ENCODE data around the gene CFAP46.
"Not testable (repeated sequence)": the region's sequence is repeated elsewhere in the genome, so short reads cannot be mapped to it uniquely, and the experiment has no call there.

The CFAP46 gene

DNA sequence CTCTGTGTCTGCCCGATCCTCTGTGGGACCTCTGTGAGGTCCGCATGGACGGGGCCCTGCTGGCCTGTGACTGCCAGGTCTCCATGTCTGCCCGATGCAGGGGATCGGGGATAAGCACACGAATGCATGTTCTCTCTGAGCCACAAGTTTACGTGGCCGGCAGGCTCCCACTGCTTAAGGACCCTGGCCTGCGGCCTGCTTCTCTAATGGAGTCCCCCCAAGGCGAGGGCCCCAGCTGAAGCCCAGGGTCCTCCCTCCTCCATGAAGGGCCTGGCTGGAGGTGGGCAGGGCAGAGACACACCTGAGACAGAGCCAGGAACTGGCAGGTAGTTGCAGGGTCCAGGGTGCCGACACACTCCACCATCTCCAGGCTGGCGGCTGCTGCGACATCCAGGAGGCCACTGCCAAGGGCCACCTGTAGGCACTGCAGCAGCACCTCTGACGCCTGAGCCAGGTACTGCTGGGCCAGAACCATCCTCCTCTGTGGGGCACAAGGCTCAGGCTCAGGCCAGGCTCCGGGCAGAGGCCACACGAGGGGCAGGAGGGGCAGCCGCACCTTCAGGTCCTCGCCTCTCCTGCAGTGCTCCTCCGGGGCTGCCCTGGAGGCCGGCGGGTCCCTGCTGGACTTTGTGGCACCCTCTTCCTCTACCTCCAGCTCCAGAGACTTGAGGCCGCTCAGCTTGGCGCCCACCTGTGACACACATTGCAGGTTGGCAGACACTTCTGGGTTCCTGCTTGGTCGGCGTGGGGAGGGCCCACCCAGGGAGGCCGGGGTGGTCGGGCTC is 95.5 kb downstream of the CFAP46 start:
- no peak overlapping the region for H3K4me3 ChIP-seq (ENCODE audit: low read depth, low read length)

DNA sequence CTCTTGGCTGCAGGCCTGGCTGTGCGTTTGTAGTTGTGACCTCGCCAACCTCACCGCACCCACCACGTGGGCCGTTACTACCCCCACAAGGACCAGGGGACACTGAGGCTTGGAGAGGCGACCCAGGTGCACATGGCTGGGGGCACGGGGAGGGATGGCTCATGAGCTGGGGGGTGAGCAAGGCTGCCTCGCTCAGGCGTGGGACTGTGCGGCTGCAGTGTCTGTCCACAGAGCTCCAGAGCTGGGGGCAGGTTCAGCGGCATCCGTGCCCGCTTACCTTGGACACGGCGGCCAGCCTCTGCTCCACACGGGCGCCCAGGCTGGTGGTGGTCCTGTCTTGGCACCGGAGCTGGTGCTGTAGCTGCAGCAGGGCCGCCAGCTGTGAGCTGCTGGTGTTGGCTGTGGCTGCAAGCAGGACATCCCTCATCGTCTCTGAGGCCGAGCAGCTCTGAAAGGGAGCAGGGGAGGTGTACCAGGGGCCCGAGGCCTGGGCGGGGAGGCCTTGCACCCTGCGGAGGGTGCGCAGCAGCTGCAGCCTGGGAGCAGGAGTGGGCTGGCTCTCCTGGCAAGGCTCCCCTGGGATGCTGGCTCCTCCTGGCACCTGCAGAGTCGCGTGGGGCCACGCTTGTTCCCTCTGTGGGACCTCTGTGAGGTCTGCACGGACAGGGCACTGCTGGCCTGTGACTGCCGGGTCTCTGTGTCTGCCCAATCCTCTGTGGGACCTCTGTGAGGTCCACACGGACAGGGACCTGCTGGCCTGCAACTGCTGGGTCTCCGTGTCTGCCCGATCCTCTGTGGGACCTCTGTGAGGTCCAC is 96.4 kb downstream of the CFAP46 start:
- H3K4me3 ChIP-seq (ENCODE audit: low read depth, low read length), result no peak overlapping the region

GRCh38 chr10:132845041-132845551 is 97.3 kb downstream of the CFAP46 start:
- no peak overlapping the region for H3K4me3 ChIP-seq (ENCODE audit: low read depth, low read length)

DNA sequence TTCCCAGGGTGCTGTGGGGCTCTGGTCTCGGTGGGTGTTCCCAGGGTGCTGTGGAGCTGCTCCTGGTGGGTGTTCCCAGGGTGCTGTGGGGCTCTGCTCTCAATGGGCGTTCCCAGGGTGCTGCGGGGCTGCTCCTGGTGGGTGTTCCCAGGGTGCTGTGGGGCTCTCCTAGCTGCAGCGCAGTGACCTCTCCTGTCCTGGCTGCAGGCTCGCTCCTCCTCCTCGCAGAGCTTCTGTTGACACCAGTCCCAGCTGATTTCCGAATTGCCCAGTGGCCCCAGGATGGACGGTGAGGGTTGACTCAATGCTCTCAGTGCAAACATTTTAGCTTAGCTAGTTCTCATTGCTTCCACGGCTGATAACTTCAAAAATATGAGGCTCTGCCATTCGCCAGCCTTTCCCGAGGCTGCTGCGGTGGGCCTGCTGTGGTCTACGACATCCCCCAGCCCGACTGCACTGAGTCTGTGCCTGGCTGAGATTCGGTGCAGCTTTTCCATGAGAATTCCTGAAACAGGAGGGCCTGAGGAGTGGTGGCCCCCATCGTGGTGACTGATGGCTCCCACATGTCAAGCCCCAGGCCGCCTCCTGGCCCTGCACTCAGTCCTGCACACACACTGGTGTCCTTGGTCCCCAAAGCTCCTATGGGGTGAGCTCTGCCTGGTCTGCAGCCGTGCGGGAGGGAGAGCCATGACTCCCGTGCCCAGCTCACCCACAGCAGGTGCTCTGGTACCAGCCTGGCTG is 98.1 kb downstream of the CFAP46 start:
- H3K4me3 ChIP-seq (ENCODE audit: low read depth, low read length), result no peak overlapping the region

DNA sequence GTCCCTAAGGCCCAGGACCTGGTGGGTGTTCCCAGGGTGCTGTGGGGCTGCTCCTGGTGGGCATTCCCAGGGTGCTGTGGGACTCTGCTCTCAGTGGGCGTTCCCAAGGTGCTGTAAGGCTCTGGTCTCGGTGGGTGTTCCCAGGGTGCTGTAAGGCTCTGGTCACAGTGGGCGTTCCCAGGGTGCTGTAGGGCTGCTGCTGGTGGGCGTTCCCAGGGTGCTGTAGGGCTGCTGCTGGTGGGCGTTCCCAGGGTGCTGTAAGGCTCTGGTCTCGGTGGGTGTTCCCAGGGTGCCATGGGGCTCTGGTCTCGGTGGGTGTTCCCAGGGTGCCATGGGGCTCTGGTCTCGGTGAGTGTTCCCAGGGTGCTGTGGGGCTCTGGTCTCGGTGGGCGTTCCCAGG is 99.1 kb downstream of the CFAP46 start:
- not testable (repeated sequence) for H3K4me3 ChIP-seq (ENCODE audit: low read depth, low read length)

- H3K4me3 ChIP-seq (ENCODE audit: low read depth, low read length), result no peak overlapping the region
These were observed 100.0 kb downstream of the CFAP46 start for GRCh38 chr10:132842397-132842796.

DNA sequence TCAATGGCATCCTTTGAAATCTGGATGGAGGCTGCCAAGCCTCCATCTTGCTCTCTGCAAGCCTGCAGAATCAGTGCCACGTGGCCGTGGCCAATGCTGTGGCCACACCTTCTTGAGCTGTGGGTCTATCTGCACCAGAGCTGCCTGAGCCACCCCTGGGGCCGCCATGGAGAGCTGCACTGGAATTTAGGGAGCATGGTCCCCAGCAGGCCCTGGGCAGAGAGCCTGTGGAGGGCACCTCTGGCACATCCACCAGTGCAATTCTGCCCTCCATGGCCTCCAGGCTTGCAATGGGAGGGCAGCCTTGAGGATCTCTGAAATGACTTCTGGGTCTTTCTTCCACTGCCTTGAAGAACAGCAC is 100.8 kb downstream of the CFAP46 start:
- no peak overlapping the region for H3K4me3 ChIP-seq (ENCODE audit: low read depth, low read length)

DNA sequence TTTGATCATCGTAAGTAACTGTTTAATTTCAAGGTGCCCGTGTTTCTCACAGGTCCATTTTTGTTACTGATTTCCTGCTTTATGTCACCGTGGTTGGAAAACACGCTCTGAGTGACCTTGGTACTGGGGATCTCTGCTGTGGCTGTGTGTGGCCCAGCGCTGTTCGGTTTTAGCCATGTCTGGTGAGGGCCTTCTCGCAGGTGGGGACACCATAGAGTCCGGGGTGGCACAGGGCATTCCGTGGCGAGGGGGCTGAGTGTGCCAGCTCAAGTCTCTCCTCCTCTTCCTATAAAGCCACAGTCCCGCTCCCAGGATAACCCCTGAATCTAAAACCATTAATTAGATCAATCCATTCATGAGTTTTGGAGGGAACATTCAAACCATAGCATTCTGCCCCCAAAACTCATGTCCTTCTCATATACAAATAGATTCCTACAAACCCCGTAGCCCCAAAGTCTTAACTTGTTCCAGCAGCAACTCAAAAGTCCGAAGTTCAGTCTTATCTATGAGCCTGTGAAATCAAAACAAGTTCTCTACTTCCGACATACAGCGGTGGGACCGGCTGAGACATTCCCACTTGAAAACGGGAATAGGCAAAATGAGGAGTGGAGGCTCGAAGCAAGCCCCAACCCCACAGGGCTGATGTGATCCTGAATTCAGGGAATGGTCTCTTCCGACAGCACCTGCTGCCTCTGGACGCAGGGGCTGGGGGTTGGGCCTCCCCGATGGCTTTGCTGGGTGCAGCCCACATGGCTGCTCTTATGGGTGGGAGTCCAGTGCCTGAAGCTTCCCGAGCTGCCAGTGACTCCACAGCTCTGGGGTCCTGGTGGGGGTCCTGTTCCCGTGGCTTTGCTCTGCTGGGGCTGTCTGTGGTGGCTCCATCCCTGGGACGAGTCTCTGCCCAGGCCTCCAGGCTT is 101.4 kb downstream of the CFAP46 start:
- H3K4me3 ChIP-seq (ENCODE audit: low read depth, low read length), result no peak overlapping the region

GRCh38 chr10:132839061-132839460 is 103.3 kb downstream of the CFAP46 start:
- H3K4me3 ChIP-seq (ENCODE audit: low read depth, low read length), result no peak overlapping the region

DNA sequence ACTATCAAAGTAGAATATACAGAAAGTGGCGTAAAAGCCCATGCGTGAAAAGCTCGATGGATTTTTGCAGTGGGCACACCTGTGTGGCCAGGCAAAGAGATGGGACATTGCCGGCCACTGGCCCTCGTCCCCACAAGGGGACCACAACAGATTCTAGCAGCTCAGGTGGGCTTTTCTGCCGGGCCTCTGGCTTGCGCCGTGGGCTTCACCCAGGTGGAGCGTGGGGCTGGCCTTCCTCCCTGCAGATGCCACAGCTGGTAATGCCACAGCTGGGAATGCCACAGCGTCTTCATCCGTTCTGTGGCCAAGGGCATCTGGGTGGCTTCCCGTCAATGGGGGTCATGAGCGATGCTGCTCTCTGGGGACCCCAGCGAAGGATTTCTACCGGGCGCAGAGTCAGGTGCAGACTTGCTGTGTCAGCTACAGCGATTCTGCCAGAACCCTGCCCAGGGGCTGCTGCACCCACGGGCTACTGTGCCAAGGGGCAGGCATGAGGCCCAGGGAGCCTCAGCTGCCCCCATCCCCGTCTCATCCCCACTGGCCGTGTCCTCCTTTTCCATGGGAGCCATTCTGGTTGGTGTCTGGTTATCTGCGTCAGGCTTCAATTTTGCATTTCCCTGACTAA is 103.9 kb downstream of the CFAP46 start:
- no peak overlapping the region for H3K4me3 ChIP-seq (ENCODE audit: low read depth, low read length)

DNA sequence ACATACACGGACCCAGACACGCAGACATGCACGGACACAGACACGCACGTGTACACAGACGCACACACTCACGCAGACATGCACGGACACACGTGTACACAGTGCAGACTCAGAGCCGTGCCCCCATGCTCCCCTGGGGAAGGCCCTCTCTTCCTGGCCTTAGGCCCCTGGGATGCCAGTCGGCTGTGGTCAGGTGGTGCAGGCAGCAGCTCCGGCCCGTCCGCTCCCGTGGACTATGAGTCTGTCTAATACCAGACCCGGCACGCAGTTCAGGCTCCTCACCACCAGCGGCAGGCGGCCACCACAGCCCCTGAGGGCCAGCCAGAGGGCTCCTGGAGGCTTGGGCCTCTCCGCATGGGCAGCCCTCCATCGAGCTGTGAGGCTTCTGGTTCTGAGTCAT is 104.5 kb downstream of the CFAP46 start:
- H3K4me3 ChIP-seq (ENCODE audit: low read depth, low read length), result no peak overlapping the region

DNA sequence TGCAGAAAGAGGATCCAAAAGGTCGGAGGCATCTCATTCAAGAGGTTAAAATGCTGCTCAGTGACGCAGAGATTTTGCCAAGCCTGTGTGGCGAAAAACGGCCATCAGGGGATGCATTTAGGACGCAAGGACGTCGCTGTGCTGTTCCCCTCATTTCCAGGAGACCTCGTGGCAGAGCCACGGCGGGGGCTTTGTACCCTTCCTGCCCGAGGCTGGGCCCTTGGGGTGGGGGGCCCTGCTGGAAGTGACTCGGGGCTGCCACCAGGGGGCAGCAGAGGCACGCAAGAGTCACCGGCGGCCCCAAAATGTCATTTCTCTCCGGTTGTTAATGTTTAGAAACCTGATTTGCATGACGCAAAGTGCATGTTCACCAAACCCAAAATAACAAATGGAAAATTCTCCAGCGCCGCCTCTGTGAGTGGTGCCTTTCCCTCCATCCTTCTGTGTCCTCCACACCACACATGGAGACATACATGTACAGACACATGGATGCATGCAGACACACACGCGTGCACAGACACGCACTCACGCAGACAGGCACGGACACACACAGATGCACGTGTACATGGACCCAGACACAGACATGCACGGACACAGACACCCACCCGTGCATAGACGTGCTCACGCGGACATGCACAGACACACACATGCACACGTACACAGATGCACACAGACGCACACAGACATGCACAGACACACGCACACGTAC is 105.4 kb downstream of the CFAP46 start:
- H3K4me3 ChIP-seq (ENCODE audit: low read depth, low read length), result no peak overlapping the region

GRCh38 chr10:132836248-132836831 is 106.0 kb downstream of the CFAP46 start:
- no peak overlapping the region for H3K4me3 ChIP-seq (ENCODE audit: low read depth, low read length)

- H3K4me3 ChIP-seq (ENCODE audit: low read depth, low read length), result no peak overlapping the region
These were observed 106.5 kb downstream of the CFAP46 start for GRCh38 chr10:132835848-132836233.

GRCh38 chr10:132834891-132835847 is 107.2 kb downstream of the CFAP46 start:
- no peak overlapping the region for H3K4me3 ChIP-seq (ENCODE audit: low read depth, low read length)

DNA sequence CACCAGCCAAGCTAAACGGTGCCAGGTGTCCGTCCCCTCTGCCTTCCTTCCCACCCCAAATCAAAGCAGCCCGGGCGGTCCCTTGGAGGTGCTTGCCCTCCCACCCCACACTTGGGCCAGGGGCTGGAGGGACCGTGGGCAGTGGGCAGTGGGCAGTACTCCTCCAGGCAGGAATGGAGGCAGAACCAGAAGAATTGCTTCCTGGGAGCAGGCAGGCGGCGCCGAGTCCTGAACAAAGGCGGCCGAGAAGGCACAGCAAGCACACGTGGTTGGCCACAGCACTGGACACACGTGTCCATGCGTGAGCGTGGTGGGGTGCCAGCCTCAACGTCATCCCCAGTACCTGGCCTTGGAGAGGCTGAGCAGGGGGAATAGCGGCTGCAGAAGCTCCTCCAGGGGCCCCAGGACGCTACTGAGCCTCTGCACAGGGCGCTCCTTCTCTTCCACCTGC is 108.0 kb downstream of the CFAP46 start:
- no peak overlapping the region for H3K4me3 ChIP-seq (ENCODE audit: low read depth, low read length)

GRCh38 chr10:132833421-132834111 is 108.8 kb downstream of the CFAP46 start:
- H3K4me3 ChIP-seq (ENCODE audit: low read depth, low read length), result no peak overlapping the region
